Activated T-helper 1 cell treated with anti-CD3 and anti-CD28 coated beads, Interleukin-2, amount 50 U/mL, for 16 hours (primary cell): ENCODE measurements around the gene SRC.
"Not testable (repeated sequence)": the region's sequence is repeated elsewhere in the genome, so short reads cannot be mapped to it uniquely, and the experiment has no call there.

Source experiments
- DNase-seq, 2 donors: peaks; one replicate each; pipeline ENCODE4 v3.0.0-alpha.2; 2020; ENCODE audit warnings: low read depth in 1 of 2, low spot score in 1 of 2

Gene SRC

GRCh38 chr20:37362821-37363220 lies 16.9 kb downstream of the SRC start:
- no peak for DNase-seq

GRCh38 chr20:37363221-37364012 lies 17.5 kb downstream of the SRC start:
- no peak for DNase-seq

- DNase-seq, result no peak
Observed at GRCh38 chr20:37364013-37364926, 18.3 kb downstream of the SRC start.

GRCh38 chr20:37364927-37365272 lies 19.0 kb downstream of the SRC start:
- no peak for DNase-seq

GRCh38 chr20:37365760-37366638 lies 20.1 kb downstream of the SRC start:
- DNase-seq, result no peak

- no peak for DNase-seq
Observed at GRCh38 chr20:37366743-37367142, 20.8 kb downstream of the SRC start.

GRCh38 chr20:37369846-37370245 lies 23.9 kb downstream of the SRC start:
- DNase-seq, result no peak

GRCh38 chr20:37371845-37372244 lies 25.9 kb downstream of the SRC start:
- DNase-seq, result not testable (repeated sequence)

- no peak for DNase-seq
Observed at GRCh38 chr20:37372441-37372840, 26.5 kb downstream of the SRC start.

GRCh38 chr20:37373020-37373598 lies 27.2 kb downstream of the SRC start:
- no peak for DNase-seq

GRCh38 chr20:37375227-37375626 lies 29.3 kb downstream of the SRC start:
- DNase-seq, result no peak

GRCh38 chr20:37376324-37376723 lies 30.4 kb downstream of the SRC start:
- no peak for DNase-seq

GRCh38 chr20:37376791-37377190 lies 30.9 kb downstream of the SRC start:
- DNase-seq, result no peak

GRCh38 chr20:37377346-37378081 lies 31.6 kb downstream of the SRC start:
- DNase-seq, result no peak

- DNase-seq, result no peak
Observed at GRCh38 chr20:37378420-37378784, 32.5 kb downstream of the SRC start.

GRCh38 chr20:37378785-37379598 lies 33.1 kb downstream of the SRC start:
- DNase-seq, result no peak

GRCh38 chr20:37379967-37380828 lies 34.3 kb downstream of the SRC start:
- no peak for DNase-seq

- no peak for DNase-seq
Observed at GRCh38 chr20:37380864-37381579, 35.1 kb downstream of the SRC start.
